SK-N-SH treated with all-trans-retinoic acid at 6 μM for 48 hours (cell line): Measurements from ENCODE around the gene NOX1.

ENCODE experiments used
- ATAC-seq: fragments of 200-7000 bp; cut with Tn5 transposase; 3 replicates; pipeline ENCODE4 v1.9.1; 2020; ENCODE audit warnings: mild to moderate bottlenecking, moderate library complexity
- ARNTL ChIP-seq: fragments of 450-650 bp; formaldehyde crosslinking; IDR thresholded peaks from 2 replicates; pipeline ENCODE4 v1.5.0; 2020; ENCODE audit warnings: low read depth, mild to moderate bottlenecking, moderate library complexity, borderline replicate concordance
- BACH2 ChIP-seq: fragments of 250-450 bp; sonication (Bioruptor Pico); IDR thresholded peaks from 2 replicates; pipeline ENCODE4 v1.9.0; 2021; ENCODE audit warnings: mild to moderate bottlenecking, borderline replicate concordance
- CSDC2 ChIP-seq: fragments of 250-450 bp; sonication (Bioruptor Pico); IDR thresholded peaks from 2 replicates; pipeline ENCODE4 v1.5.0; 2020; ENCODE audit warnings: mild to moderate bottlenecking, moderate library complexity
- ESRRG ChIP-seq: fragments of 250-450 bp; sonication (Bioruptor Pico); IDR thresholded peaks from 2 replicates; pipeline ENCODE4 v1.6.1; 2021; ENCODE audit warnings: mild to moderate bottlenecking
- GLIS3 ChIP-seq: fragments of 250-450 bp; sonication (Bioruptor Pico); IDR thresholded peaks from 2 replicates; pipeline ENCODE4 v1.5.0; 2020; ENCODE audit warnings: mild to moderate bottlenecking, moderate library complexity
- ISL1 ChIP-seq: fragments of 250-450 bp; sonication (Bioruptor Pico); IDR thresholded peaks from 2 replicates; pipeline ENCODE4 v2.1.2; 2022; ENCODE audit warnings: mild to moderate bottlenecking, moderate library complexity
- OSR1 ChIP-seq: fragments of 250-450 bp; sonication (Bioruptor Pico); IDR thresholded peaks from 2 replicates; pipeline ENCODE4 v1.8.0; 2022; ENCODE audit warnings: moderate library complexity, mild to moderate bottlenecking, inconsistent platforms
- PPARA ChIP-seq: fragments of 250-450 bp; sonication (Bioruptor Pico); IDR thresholded peaks from 2 replicates; pipeline ENCODE4 v1.5.0; 2020; ENCODE audit warnings: mild to moderate bottlenecking, borderline replicate concordance
- RARB ChIP-seq: fragments of 250-450 bp; sonication (Bioruptor Pico); IDR thresholded peaks from 2 replicates; pipeline ENCODE4 v1.8.0; 2021; ENCODE audit warnings: mild to moderate bottlenecking, moderate library complexity
- SNAI2 ChIP-seq: fragments of 250-450 bp; sonication (Bioruptor Pico); IDR thresholded peaks from 2 replicates; pipeline ENCODE4 v1.5.0; 2020; ENCODE audit warnings: mild to moderate bottlenecking, moderate library complexity
- TCF4 ChIP-seq: fragments of 250-450 bp; sonication (Bioruptor Pico); IDR thresholded peaks from 2 replicates; pipeline ENCODE4 v1.8.0; 2021; ENCODE audit warnings: mild to moderate bottlenecking, moderate library complexity, borderline replicate concordance
- TOX ChIP-seq: fragments of 250-450 bp; sonication (Bioruptor Pico); IDR thresholded peaks from 2 replicates; pipeline ENCODE4 v1.8.0; 2021; ENCODE audit warnings: mild to moderate bottlenecking, moderate library complexity, borderline replicate concordance
- ZC3H10 ChIP-seq: fragments of 250-450 bp; sonication (Bioruptor Pico); IDR thresholded peaks from 2 replicates; pipeline ENCODE4 v1.5.1; 2021; ENCODE audit warnings: mild to moderate bottlenecking, moderate library complexity
- ZFP3 ChIP-seq: fragments of 250-450 bp; sonication (Bioruptor Pico); IDR thresholded peaks from 2 replicates; pipeline ENCODE4 v1.5.0; 2020; ENCODE audit warnings: mild to moderate bottlenecking, moderate library complexity
- ZFP30 ChIP-seq: fragments of 450-650 bp; formaldehyde crosslinking; IDR thresholded peaks from 2 replicates; pipeline ENCODE4 v1.5.0; 2022; ENCODE audit warnings: mild to moderate bottlenecking, moderate library complexity
- ZNF565 ChIP-seq: fragments of 450-650 bp; formaldehyde crosslinking; conservative IDR thresholded peaks from 2 replicates; pipeline ENCODE4 v1.5.0; 2020; ENCODE audit warnings: low read depth, mild to moderate bottlenecking, moderate library complexity
- ZNF8 ChIP-seq: fragments of 450-650 bp; formaldehyde crosslinking; IDR thresholded peaks from 2 replicates; pipeline ENCODE4 v1.5.0; 2020; ENCODE audit warnings: mild to moderate bottlenecking, moderate library complexity
- TF ChIP-seq, protein P1 (sequence below): fragments of 250-450 bp; sonication (Bioruptor Pico); IDR thresholded peaks from 2 replicates; pipeline ENCODE4 v1.5.0; 2020; ENCODE audit warnings: mild to moderate bottlenecking, moderate library complexity
- TF ChIP-seq, protein P2 (sequence below): fragments of 250-450 bp; sonication (Bioruptor Pico); IDR thresholded peaks from 2 replicates; pipeline ENCODE4 v1.8.0; 2020; ENCODE audit warnings: mild to moderate bottlenecking, moderate library complexity, borderline replicate concordance
- TF ChIP-seq, protein P3 (sequence below): fragments of 250-450 bp; sonication (Bioruptor Pico); IDR thresholded peaks from 2 replicates; pipeline ENCODE4 v1.5.1; 2020; ENCODE audit warnings: low read depth, mild to moderate bottlenecking, moderate library complexity
- TF ChIP-seq, protein P4 (sequence below): fragments of 250-450 bp; sonication (Bioruptor Pico); IDR thresholded peaks from 2 replicates; pipeline ENCODE4 v1.5.1; 2021; ENCODE audit warnings: mild to moderate bottlenecking, moderate library complexity

NOX1 gene

DNA sequence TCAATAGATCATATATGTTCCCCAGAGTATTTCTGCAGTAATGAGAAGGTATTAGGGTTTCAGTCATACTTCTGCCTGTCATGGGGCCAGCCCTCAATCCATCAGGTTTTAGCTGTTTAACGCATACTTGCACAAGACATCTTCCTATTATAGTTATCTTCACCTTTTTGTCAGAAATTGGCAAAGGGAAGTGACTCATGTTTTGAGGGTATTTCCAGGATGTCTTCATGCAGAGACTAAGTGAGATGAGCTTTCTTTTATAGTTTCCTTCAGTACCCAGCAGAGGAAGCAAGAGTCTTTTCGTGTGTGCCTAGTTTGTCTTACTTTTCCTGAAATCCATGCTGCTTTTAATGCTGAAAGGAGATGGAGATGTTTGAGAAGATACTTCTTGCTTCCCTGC, 44.4 kb downstream of the NOX1 start:
- TF ChIP-seq ZNF565 (no peak), ESRRG (CRISPR knock-in tag) (no peak), BACH2 (no peak), ISL1 (CRISPR knock-in tag) (no peak), TCF4 (no peak), ZFP3 (no peak), CSDC2 (CRISPR knock-in tag) (no peak), RARB (CRISPR knock-in tag) (no peak), SNAI2 (CRISPR knock-in tag) (no peak), OSR1 (CRISPR knock-in tag) (no peak)
- TF ChIP-seq, protein P1, sequence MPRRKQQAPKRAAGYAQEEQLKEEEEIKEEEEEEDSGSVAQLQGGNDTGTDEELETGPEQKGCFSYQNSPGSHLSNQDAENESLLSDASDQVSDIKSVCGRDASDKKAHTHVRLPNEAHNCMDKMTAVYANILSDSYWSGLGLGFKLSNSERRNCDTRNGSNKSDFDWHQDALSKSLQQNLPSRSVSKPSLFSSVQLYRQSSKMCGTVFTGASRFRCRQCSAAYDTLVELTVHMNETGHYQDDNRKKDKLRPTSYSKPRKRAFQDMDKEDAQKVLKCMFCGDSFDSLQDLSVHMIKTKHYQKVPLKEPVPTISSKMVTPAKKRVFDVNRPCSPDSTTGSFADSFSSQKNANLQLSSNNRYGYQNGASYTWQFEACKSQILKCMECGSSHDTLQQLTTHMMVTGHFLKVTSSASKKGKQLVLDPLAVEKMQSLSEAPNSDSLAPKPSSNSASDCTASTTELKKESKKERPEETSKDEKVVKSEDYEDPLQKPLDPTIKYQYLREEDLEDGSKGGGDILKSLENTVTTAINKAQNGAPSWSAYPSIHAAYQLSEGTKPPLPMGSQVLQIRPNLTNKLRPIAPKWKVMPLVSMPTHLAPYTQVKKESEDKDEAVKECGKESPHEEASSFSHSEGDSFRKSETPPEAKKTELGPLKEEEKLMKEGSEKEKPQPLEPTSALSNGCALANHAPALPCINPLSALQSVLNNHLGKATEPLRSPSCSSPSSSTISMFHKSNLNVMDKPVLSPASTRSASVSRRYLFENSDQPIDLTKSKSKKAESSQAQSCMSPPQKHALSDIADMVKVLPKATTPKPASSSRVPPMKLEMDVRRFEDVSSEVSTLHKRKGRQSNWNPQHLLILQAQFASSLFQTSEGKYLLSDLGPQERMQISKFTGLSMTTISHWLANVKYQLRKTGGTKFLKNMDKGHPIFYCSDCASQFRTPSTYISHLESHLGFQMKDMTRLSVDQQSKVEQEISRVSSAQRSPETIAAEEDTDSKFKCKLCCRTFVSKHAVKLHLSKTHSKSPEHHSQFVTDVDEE (CRISPR knock-in tag), result no peak
- TF ChIP-seq, protein P2, sequence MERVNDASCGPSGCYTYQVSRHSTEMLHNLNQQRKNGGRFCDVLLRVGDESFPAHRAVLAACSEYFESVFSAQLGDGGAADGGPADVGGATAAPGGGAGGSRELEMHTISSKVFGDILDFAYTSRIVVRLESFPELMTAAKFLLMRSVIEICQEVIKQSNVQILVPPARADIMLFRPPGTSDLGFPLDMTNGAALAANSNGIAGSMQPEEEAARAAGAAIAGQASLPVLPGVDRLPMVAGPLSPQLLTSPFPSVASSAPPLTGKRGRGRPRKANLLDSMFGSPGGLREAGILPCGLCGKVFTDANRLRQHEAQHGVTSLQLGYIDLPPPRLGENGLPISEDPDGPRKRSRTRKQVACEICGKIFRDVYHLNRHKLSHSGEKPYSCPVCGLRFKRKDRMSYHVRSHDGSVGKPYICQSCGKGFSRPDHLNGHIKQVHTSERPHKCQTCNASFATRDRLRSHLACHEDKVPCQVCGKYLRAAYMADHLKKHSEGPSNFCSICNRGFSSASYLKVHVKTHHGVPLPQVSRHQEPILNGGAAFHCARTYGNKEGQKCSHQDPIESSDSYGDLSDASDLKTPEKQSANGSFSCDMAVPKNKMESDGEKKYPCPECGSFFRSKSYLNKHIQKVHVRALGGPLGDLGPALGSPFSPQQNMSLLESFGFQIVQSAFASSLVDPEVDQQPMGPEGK (CRISPR knock-in tag), result no peak
- ATAC-seq, result no peak

DNA sequence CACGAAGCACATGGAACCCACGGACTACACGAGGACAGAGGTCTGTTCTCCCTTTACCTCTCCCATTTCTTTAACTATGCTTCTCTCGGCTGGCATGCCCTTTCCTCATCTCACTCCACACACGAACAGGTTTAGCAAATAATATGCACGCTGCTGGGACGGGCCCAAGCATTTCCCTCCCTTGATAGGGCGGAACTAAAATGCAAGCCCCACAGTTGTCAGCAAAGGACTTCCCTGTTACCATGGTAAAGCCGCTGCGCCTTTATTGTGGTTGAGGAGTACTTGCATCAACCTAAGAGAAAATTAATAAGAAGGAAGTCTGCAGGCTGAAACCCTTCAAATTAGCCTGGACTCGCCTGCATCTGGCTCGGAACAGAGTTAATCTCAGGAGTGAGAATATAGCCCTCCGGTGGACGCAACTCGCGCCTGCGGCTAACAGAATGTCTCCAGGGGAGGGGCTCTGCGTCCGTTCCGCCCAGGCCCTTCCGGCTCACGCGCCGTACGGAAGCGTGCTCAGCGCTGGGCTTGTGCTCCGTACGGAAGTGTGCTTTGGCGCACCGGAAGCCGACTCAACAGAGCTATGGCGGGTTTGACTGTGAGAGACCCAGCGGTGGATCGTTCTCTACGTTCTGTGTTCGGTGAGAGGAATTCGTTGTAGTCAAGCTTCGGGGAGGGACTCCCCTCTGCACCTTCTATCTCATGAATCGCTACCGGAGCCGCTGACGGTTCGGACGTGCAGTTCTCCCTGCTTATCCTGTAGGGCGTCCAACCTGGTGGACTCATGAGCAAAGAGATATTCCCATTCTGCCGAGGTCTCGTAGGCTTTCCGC, 54.1 kb downstream of the NOX1 start, which contains the start of gene CSTF2:
CSTF2 (plus strand) TSS at position 555 of the 830 bp plus-strand sequence; CDS start at position 581, 26 bp downstream.
- TF ChIP-seq OSR1 (CRISPR knock-in tag) (no peak), ZNF565 (no peak), TCF4 (no peak), SNAI2 (CRISPR knock-in tag) (no peak), ZFP30 (CRISPR knock-in tag) (no peak), ISL1 (CRISPR knock-in tag) (no peak), GLIS3 (CRISPR knock-in tag) (no peak), CSDC2 (CRISPR knock-in tag) (no peak), ESRRG (CRISPR knock-in tag) (no peak), TOX (CRISPR knock-in tag) (no peak), ZNF8 (CRISPR knock-in tag) (no peak), ZFP3 (no peak)
- TF ChIP-seq, protein P3, sequence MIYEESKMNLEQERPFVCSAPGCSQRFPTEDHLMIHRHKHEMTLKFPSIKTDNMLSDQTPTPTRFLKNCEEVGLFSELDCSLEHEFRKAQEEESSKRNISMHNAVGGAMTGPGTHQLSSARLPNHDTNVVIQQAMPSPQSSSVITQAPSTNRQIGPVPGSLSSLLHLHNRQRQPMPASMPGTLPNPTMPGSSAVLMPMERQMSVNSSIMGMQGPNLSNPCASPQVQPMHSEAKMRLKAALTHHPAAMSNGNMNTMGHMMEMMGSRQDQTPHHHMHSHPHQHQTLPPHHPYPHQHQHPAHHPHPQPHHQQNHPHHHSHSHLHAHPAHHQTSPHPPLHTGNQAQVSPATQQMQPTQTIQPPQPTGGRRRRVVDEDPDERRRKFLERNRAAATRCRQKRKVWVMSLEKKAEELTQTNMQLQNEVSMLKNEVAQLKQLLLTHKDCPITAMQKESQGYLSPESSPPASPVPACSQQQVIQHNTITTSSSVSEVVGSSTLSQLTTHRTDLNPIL (CRISPR knock-in tag), result no peak
- TF ChIP-seq, protein P1 (CRISPR knock-in tag), result no peak
- peak; percentile 100 for ATAC-seq

- no peak for ATAC-seq
- TF ChIP-seq ESRRG (CRISPR knock-in tag) (no peak), BACH2 (no peak), TOX (CRISPR knock-in tag) (no peak), ARNTL (CRISPR knock-in tag) (no peak), ZNF565 (no peak), OSR1 (CRISPR knock-in tag) (no peak), ZC3H10 (CRISPR knock-in tag) (no peak), PPARA (CRISPR knock-in tag) (no peak), ZNF8 (CRISPR knock-in tag) (no peak), ZFP30 (CRISPR knock-in tag) (no peak), CSDC2 (CRISPR knock-in tag) (no peak), RARB (CRISPR knock-in tag) (no peak), ISL1 (CRISPR knock-in tag) (no peak), GLIS3 (CRISPR knock-in tag) (no peak)
- TF ChIP-seq, protein P4, sequence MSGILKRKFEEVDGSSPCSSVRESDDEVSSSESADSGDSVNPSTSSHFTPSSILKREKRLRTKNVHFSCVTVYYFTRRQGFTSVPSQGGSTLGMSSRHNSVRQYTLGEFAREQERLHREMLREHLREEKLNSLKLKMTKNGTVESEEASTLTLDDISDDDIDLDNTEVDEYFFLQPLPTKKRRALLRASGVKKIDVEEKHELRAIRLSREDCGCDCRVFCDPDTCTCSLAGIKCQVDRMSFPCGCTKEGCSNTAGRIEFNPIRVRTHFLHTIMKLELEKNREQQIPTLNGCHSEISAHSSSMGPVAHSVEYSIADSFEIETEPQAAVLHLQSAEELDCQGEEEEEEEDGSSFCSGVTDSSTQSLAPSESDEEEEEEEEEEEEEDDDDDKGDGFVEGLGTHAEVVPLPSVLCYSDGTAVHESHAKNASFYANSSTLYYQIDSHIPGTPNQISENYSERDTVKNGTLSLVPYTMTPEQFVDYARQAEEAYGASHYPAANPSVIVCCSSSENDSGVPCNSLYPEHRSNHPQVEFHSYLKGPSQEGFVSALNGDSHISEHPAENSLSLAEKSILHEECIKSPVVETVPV (CRISPR knock-in tag), result no peak
- TF ChIP-seq, protein P1 (CRISPR knock-in tag), result no peak
- TF ChIP-seq, all 23 proteins: peak for 0
Measured at GRCh38 chrX:100819534-100819836, 54.7 kb downstream of the NOX1 start.
